GM19238 (cell line): ENCODE data around the gene PNMA6A.
"Not testable (repeated sequence)": the region's sequence is repeated elsewhere in the genome, so short reads cannot be mapped to it uniquely, and the experiment has no call there.

Source experiments
- DNase-seq: peaks from one replicate; pipeline ENCODE4 v3.0.0; 2011; ENCODE audit warnings: low spot score; ENCODE audit not compliant: insufficient read length

The PNMA6A gene

DNA sequence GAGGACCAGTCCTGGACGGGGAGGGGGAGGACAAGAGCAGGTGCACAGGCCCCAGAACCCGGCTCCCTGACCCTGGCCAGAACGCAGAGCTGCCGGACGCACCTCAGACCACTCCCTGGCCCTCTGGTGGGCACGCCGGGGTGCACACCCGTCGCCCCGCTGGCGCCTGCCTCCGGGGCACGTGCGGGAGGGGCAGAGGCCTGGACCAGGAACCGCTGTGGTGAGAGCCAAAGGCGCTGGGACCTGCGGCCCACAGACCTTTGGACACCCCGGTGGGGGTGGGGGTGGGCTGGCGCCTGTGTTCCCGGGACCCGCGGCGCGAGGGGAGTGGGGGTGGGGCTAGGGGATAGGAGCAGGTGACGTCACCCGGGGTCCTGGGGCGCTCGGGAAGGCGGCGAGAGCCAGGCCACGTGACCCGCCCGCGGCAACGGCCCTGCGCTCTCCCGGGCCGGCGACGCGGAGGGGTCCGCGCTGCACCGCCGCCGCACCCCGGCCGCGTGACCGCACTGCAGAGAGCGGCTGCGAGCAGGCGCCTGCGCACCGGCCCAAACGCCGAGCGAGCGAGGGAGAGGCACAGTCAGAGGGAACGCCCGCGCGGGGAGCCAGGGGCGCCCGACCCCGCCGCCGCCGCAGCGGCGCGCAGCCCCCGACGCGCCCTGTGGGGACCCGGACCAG is at the start of gene PNMA6A:
PNMA6A (plus strand) TSS at position 546 of the 675 bp plus-strand sequence. CDS start 609 bp downstream, outside the sequence.
- not testable (repeated sequence) for DNase-seq

DNA sequence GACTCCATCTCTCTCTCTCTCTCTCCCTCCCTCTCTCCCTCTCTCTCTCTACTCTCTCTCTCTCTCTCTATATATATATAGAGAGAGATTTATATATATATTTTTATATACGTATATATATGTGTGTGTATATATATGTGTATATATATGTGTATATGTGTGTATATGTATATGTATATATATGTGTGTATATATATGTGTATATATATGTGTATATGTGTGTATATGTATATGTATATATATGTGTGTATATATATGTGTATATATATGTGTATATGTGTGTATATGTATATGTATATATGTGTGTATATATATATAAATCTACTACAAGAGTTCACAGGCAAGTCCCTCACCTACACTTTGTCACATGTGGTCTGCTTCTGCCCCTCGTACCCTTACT is 45.8 kb upstream of the PNMA6A start:
- DNase-seq, result not testable (repeated sequence)

DNA sequence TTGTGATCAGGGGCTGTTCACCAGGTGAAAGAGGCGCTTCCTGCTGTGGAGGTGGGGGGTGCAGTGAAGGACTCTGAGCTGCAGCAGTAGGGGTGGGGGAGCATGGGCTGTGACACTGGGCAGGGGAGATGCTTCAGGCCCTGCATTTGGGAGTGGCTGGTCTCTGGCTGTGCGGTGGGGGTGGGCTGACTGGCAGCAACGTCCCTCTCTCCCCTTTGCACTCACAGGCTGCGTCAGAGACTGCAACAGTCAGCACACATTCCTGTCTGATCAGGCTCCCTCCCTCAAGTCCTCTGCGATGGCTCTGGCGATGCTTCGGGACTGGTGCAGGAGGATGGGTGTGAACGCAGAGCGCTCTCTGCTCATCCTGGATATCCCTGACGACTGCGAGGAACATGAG is 43.8 kb upstream of the PNMA6A start:
- DNase-seq, result not testable (repeated sequence)

DNA sequence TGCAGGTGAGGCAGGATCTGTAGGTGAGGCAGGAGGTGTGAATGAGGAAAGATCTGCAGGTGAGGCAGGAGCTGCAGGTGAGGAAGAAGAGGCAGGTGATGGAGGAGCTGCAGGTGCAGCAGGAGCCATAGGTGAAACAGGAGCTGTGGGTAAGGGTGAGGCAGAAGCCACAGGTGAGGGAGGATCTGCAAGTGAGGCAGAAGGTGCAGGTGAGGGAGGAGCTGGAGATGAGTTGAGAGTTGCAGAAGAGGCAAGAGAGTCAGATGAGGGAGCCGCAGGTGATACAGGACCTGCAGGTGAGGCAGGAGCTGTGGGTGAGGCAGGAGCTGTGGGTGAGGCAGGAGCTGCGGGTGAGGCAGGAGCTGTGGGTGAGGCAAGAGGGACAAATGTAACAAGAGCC is 43.1 kb upstream of the PNMA6A start:
- no peak for DNase-seq

DNA sequence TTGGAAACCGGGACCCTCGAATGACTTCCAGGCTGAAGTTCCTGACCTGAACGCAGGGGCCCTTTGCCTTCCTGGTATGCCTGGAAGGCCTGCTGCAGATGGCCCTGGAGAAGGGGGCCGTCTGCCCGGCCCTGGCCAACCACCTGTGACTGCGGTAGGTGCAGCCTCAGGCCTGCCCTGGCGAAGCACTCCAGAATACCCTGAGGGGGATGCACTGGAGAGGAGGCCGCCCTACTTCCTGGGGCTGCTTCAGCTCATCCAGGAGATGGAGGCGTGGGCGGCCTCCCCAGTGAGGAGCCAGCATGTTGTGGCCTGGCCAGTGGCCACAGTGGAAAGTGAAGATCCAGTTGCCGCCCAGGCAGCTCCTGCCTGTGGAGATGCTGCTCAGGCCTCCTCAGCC is 42.4 kb upstream of the PNMA6A start:
- DNase-seq, result no peak

DNA sequence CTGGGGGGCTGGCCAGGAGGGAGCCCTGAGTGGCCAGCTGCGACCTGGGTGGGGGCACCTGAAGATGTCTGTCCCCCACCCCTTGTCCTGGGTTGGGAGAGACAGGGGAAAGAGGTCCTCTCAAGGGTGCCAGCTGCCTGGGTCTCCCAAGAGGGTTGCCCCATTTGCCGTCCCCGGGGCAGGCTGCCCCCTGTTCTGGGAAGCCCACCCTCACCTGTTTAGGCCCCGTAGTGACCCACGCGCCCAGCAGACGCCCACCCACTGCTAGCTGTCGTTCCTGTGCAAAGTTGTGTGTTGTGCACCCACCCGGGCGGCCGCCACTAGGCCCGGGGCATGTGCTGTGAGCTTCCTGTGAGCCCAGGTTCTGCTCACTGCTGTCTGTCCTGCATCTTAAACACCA is 41.5 kb upstream of the PNMA6A start:
- no peak for DNase-seq

DNA sequence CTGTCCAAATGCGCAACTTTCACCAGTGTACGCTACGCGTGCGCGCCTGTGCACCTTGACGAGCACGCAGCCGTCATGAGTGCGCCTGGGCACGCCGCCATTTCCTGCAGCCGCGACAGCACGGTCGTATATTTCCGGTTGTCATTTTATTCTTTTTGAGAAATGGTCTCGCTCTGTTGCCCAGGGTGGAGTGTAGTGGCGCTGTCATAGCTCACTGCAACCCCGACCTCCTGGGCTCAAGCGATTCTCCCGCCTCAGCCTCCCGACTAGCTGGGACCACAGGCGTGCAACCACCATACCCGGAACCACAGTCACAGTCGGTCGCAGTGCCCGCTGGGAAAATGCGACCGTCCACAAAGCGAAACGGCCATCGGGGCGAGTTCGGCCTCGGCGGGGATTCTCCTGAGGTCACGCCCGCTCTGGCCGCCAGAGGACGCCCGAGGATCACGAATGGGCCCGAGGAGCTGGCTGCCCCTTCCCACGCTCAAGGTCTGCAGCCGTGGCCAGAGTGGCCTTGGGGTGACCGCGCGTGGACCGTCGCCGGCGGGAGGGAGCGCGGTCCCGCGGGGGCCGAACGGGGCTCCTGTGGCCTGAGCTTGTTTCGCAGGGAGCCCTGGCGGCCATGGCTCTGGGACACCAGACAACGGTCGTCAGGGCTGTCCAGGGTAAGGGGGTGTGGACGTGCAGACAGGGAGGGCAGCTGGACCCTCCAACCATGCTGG is 39.7 kb upstream of the PNMA6A start:
- peak; percentile 53 for DNase-seq

DNA sequence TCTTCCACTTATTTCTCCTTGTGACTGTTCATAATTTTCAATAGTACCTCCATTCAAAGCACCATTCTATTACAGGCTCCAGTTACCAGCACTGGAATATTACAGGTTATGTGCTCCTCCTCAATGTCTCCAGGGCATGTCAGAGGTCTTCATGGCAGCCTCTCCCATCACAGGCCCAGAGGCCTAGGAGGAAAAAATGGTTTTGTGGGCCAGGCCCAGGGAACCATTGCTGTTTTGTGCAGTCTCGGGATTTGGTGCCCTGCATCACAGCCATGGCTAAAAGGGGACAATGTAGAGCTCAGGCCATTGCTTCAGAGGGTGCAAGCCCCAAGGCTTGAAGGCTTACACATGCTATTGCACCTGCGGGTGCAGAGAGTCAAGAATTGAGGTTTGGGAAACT is 23.2 kb upstream of the PNMA6A start:
- no peak for DNase-seq

DNA sequence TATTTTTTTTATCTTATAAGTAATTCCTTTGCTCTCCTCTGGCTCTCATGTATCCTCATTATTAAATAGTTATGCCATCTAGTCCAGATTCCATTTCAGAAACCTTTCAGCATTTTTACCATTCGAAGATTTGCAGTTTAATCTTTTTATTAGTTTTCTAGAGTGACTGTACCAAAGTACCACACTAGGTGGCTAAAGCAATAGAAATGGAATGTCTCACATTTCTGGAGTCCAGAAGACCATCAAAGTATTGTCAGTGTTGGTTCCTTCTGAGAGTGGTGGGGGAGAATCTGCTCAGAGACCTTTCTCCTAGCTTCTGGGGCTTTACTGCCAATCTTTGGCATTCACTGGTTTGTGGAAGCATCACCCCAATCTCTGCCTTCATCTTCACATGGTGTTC is 19.7 kb upstream of the PNMA6A start:
- DNase-seq, result no peak

DNA sequence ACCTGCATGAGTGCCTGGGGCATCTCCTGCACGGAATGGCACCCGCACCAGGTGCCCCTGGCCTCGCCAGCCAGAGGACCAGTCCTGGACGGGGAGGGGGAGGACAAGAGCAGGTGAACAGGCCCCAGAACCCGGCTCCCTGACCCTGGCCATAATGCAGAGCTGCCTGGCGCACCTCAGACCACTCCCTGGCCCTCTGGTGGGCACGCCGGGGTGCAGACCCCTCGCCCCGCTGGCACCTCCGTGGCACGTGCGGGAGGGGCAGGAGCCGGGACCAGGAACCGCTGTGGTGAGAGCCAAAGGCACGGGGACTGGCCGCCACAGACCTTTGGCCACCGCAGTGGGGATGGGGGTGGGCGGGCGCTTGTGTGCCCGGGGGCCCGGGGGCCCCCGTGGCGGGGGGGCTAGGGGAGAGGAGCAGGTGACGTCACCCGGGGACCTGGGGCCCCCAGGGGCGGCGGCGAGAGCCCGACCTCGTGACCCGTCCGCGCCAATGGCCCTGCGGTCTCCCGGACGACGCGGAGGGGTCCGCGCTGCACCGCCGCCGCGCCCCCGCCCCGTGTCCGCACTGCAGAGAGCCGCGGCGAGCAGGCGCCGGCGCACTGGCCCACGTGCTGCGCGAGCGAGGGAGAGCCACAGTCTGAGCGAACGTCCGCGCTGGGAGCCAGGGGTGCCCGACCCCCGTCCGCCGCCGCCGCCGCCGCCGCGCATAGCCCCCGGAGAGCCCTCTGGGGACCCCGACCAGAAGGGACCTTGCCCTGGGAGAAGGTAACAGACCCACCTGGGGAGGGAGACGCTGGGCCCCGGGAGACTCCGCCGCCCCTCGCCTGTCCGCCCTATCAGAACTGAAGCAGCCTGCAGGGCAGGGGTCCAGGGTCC is 16.1 kb upstream of the PNMA6A start, which contains the start of gene PNMA3:
PNMA3 (plus strand) TSS at position 600 of the 879 bp plus-strand sequence. CDS start 586 bp downstream, outside the sequence.
- no peak for DNase-seq

DNA sequence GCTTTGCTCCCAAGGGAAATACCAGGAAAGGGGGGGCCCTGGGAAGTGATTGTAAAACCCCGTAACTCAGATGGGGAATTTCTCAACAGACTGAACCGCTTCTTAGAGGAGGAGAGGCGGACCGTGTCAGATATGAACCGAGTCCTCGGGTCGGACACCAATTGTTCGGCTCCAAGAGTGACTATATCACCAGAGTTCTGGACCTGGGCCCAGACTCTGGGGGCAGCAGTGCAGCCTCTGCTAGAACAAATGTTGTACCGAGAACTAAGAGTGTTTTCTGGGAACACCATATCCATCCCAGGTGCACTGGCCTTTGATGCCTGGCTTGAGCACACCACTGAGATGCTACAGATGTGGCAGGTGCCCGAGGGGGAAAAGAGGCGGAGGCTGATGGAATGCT is 15.0 kb upstream of the PNMA6A start:
- DNase-seq, result no peak

DNA sequence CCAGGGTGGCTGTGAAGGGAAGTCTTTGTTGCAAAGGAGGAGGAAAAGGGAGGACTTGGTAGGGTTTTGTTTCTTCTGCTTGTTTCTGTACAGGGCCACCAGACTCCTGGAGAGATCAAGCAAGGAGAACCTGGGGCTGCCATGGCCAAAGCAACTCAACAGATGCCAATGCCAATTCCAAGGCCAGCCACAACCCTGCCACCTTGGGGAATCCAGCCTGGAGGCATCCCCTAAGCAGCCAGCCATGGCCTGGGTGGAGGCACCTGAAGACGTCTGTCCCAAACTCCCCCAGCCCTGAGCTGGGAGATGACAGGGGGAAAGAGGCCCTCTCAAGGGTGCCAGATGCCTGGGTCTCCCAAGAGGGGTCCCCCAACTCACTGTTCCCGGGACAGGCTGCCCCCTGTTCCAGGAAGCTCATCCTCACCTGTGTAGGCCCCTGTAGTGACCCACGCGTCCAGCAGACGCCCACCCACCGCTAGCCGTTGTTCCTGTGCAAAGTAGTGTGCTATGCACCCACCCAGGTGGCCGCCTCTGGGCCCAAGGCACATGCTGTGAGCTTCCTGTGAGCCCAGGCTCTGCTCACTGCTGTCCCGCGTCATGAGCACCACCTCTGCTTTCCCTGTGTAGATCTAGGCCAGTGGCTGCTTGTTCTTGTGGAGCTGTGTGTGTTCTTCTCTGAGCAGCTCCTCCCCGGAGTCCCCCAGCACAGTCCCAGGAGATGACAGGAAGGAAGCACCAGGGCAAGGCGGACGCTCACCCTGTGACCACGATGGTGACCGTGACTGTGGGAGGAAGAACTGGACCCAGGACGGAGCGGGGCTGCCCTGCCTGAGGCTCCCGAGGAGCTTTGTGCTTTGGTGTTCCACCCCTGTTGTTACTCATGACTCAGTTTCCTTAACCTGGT is 12.8 kb upstream of the PNMA6A start:
- no peak for DNase-seq

DNA sequence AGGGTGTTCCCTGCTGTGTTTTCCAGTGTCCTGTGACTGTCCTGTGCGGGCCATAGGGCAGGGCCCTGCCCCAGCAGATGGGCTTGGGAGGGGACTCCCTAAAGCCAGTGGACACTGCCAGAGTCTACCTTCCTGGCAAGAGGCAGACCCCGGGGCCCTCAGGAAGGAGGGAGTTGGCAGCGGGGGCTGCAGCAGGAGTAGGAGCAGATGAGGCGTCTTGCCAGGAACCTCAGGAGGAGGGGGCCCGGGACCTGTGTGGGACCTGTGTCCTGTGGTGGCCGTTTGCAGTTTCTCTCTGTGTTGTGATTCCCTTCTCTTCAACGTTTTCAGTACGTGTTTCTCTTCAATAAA is 12.2 kb upstream of the PNMA6A start:
- DNase-seq, result no peak

DNA sequence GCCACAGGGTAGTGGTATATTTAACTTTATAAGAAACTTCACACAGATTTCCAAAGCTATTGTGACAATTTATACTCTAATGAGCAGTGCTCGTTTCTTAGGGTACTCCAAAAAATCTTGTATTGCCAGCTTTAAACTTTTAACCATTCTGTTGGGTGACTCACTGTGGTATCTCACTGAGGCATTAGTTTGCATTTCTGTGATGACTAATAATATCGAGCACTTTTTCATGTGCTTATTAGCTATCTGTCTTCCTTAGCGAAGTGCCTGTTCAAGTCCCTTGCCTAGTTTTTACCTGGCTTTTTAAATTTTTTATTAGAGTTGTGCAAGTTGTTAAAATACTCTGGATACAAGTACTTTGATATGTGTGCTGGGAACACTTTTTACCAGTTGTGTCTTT is 10.5 kb upstream of the PNMA6A start:
- no peak for DNase-seq

DNA sequence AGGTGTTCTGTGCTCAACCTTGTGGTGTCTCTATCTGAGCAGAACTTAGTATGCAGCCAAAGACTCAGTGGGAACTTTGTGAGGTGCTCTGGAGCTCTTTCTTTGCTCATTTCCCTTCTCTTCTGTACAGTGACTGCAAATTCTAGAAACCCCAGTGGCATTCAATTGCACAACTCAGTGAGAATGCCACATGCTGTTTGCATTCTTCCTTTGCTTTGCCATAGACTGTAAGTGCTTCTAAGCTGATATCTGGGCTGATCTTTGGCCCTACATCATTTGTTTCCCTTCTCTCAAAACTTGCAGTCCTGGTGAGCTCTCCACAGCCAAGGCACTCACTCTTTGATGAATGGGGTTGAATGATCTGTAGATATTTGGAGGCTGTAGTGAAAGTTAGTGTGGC is 8.9 kb upstream of the PNMA6A start:
- DNase-seq, result no peak

DNA sequence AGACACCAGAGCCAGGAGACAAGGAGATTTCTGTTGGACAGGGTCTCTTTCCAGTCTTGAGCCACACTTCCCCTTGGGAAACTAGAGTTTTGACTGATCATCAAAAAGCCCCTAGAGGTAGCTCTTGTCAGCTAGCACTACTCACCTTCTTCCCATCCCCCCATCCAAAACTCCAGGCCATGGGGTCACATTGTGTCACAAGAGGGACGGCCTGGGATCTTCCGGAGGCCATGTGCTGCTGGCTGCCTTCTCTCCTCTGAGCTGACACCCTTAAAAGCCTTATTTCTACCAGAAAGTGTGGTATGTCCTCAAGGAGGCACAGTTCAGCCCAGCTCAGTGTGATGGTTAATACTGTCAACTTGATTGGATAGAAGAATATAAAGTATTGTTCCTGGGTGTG is 8.2 kb upstream of the PNMA6A start:
- no peak for DNase-seq

DNA sequence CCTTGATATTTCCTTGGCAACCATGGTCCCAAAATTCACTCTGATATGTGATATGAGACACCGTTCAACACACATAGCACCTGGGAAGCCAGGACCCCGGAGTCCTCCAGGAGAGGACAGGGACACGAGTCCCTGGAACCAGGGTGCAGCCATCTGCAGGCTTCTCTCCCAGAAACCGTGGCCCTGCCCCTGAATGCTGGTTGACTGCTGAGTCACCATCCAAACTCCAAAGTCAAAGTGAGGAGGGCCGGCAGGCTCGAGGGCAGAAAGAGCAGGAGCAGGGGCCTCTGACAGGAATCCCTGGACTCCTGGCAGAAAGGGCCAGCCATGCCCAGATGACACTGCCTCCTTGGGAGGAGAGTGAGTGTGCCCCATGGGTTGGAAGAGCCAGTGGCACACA is 6.9 kb upstream of the PNMA6A start:
- DNase-seq, result no peak

DNA sequence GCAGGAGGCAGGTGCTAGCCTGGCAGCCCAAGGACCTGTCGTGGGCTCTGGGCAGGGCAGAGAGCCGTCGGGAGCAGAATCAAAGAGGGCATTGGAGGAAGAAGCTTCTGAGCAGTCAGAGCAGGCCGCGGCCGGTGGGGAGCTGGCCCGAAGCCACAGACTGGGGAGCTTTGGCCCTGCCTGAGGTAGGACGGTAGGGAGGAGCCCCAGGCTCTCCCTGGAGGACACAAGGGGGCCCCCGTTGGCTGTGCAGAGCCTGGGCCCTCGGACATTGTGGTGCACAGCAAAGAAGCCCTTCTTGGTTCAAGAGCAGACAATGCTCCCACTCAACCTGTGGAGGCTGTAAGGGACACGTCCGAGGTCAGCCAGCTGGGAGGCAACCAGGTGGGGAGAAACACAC is 5.9 kb upstream of the PNMA6A start:
- not testable (repeated sequence) for DNase-seq

DNA sequence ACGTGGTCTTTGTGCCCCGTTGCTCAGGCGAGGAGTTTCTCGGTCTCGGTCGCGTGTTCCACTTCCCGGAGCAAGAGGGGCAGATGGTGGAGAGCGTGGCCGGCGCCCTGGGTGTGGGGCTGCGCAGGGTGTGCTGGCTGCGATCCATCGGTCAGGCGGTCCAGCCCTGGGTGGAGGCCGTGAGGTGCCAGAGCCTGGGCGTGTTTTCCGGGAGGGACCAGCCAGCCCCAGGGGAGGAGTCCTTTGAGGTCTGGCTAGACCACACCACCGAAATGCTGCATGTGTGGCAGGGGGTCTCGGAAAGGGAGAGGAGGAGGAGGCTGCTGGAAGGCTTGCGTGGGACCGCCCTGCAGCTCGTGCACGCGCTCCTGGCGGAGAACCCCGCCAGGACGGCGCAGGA is 1.1 kb downstream of the PNMA6A start:
- not testable (repeated sequence) for DNase-seq

DNA sequence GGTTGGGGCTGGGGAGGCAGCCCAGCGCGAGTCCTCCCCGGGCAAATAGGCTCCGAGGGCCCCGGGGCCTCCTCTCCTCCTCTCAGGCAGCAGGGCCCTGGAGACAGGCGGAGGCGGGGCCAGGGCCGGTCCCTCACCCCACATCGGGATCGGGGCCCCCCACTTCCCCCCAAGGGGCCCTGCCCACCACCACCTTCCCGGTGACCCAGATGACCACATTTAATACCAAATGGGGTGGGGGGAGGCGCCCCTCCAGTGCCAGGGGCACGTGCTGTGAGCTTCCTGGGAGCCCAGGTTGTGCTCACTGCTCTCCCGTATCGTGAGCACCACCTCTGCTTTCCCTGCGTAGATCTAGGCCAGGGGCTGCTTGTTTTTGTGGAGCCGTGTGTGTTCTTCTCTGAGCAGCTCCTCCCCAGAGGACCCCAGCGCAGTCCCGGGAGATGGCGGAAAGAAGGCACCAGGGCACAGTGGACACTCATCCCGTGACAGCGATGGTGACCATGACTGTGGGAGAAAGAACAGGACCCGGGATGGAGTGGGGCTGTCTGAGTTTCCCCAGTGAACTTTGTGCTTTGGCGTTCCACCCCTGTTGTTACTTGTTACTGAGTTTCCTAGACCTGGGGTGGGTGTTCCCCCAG is 2.1 kb downstream of the PNMA6A start:
- DNase-seq, result no peak

DNA sequence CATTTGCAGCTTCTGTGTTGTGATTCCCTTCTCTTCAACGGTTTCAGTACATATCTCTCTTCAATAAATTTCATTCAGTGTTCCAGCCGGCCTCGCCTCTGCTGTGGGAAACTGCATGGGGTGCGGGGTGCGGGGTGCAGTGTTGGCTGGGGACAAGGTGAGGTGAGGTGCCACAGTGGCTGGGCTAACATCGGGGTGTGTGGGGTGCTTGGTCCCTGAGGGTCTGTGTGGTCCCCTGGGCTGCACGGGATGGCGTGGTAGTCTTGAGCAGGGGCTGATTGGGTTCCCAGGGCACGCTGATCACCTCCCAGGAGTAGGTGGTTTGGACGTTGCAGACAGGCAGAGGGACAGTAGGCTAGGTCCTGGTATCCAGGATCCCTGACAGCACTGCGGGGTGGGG is 2.7 kb downstream of the PNMA6A start:
- DNase-seq, result no peak
